ENCODE measurements around the gene BANK1. TPM values are rescaled to one million over a fixed set of nuclear protein-coding genes. Genes with fewer than 3 reads are reported as not detected.

BANK1 gene
- total RNA-seq, 3 donors from 2014 or later = 0.98 to 13.3 (median 2.0) TPM

DNA sequence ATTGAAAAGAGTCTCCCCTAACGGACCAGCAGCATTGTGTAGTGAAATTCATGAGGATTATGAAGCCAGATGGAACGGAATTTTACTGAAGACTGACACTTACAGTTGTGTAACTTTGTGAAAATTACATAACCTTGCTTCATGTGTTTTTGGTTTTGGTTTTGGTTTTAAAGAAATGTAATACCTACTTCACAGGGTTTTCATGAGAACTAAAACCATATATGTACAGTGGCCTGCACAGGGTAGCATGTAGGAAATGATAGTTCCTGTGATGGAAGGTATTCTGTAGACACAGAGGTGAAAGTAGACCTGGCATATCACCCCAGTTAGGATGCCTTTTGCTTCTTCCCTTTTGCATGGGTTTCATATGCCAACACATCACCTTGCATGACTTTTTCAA, 247.0 kb downstream of the BANK1 start:
- intact Hi-C loops (cut with DNase I; ENCODE audit: low total_unique reads) = loop anchor here (5.0 kb wide), 1 partner anchor 1565 kb away; no protein-coding TSS in a partner anchor
- Histone ChIP-seq H3K9me3 (no peaks in the 10 kb centered on the region), H3K27ac (no peak overlapping the region), H3K36me3 (no peaks in the 10 kb centered on the region), H3K4me3 (no peak overlapping the region), H3K27me3 (no peaks in the 10 kb centered on the region), H3K4me1 (no peaks in the 10 kb centered on the region)
- TF ChIP-seq POLR2AphosphoS5 (IDR thresholded peaks at IDR 0.05) (no peak), POLR2A (IDR thresholded peaks at IDR 0.05) (no peak)
- TF ChIP-seq, protein P1, sequence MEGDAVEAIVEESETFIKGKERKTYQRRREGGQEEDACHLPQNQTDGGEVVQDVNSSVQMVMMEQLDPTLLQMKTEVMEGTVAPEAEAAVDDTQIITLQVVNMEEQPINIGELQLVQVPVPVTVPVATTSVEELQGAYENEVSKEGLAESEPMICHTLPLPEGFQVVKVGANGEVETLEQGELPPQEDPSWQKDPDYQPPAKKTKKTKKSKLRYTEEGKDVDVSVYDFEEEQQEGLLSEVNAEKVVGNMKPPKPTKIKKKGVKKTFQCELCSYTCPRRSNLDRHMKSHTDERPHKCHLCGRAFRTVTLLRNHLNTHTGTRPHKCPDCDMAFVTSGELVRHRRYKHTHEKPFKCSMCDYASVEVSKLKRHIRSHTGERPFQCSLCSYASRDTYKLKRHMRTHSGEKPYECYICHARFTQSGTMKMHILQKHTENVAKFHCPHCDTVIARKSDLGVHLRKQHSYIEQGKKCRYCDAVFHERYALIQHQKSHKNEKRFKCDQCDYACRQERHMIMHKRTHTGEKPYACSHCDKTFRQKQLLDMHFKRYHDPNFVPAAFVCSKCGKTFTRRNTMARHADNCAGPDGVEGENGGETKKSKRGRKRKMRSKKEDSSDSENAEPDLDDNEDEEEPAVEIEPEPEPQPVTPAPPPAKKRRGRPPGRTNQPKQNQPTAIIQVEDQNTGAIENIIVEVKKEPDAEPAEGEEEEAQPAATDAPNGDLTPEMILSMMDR (IDR thresholded peaks at IDR 0.05) = no peak
- DNase-seq (ENCODE audit: low spot score in 2 of 2) = no peak

DNA sequence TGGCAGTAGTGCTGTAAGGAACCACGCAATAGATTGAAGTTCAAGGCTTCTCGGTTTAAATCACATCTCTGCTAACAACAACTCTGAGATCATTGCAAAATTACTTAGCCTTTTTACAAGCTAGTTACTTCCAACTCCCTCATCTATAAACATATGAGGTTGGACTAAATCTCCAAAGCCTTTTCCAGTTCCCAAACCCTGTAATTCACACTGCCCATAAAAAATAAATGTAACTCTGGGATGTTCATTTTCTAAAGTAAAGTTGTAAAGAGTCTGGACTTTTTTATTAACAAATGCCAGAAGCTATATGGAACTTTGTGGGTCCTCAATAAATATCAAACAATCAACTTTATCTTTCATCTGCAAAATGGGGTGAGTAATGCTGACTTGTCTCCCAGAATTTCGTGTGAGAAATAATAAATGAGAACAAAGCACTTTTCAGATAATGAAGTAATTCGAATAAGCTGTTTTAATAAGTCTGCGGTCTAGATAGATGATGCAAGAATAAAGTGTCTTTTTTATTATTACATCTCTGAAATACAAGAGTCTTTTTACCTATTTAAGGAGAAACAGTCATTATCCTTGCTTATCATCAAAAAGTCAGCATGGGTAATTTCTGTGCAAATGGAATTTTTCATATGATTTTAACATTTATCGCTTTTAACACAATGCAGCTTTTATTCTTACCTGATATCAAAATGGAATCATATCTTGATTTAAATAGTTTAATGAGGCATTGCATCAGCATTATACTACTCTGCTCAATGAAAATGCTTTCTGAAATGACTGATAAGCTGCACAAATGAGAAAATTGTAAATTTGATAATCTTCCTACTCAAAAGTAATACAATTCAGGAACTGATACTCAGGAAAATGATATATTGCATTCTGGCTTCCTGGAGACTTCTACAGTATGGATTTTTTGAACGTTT, 252.6 kb downstream of the BANK1 start:
- Histone ChIP-seq H3K4me1 (no peaks in the 10 kb centered on the region), H3K27ac (no peak overlapping the region), H3K9me3 (no peaks in the 10 kb centered on the region), H3K36me3 (no peaks in the 10 kb centered on the region), H3K27me3 (no peaks in the 10 kb centered on the region), H3K4me3 (no peak overlapping the region)
- intact Hi-C loops (cut with DNase I; ENCODE audit: low total_unique reads) = no loop called here
- no peak for DNase-seq (ENCODE audit: low spot score in 2 of 2)
- TF ChIP-seq, protein P1 (IDR thresholded peaks at IDR 0.05) = no peak
- TF ChIP-seq POLR2AphosphoS5 (IDR thresholded peaks at IDR 0.05) (no peak), POLR2A (IDR thresholded peaks at IDR 0.05) (no peak)

DNA sequence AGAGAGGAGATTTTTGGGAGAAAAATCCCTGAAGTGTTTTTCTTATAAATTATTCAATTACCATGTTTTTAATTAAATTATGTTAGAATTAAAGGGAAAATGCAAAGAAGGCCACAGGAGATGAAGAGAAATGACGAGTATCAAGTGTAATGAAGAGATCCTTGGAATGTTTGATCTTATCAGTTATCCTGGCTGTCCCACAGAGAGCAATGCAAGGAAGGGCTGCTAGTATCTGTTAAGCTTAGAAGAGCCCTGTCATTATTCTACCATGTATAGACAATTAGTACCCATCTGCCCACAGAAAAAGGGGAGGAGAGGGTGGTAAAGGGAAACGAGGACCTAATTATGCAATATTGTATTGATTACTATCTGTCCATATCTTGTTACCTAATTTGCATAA, 257.1 kb downstream of the BANK1 start:
- Histone ChIP-seq H3K4me1 (no peaks in the 10 kb centered on the region), H3K9me3 (no peaks in the 10 kb centered on the region), H3K4me3 (no peak overlapping the region), H3K36me3 (no peaks in the 10 kb centered on the region), H3K27ac (no peak overlapping the region), H3K27me3 (no peaks in the 10 kb centered on the region)
- TF ChIP-seq POLR2A (IDR thresholded peaks at IDR 0.05) (no peak), POLR2AphosphoS5 (IDR thresholded peaks at IDR 0.05) (no peak)
- TF ChIP-seq, protein P1 (IDR thresholded peaks at IDR 0.05) = no peak
- intact Hi-C loops (cut with DNase I; ENCODE audit: low total_unique reads) = no loop called here
- DNase-seq (ENCODE audit: low spot score in 2 of 2) = no peak

DNA sequence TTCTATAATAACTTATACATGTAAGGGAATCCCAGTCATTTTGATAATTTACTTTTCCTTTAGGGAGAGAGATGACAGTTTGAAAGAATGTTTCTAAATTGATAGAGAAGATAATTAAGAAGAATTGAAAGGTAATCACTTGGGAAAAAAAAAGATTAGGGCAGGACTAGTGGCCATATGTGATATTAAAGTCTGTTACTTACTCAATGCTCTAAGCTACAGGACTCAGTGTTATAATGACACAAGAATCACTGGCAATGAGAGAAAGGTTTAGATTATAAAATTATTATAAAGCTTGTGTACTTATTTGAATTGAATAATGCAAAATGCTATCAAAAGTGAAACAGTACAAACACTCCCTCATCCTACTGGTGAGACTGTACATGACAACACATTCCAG, 265.3 kb downstream of the BANK1 start:
- intact Hi-C loops (cut with DNase I; ENCODE audit: low total_unique reads) = loop anchor here (5.0 kb wide), 1 partner anchor 1254 kb away; no protein-coding TSS in a partner anchor
- TF ChIP-seq, protein P1 (IDR thresholded peaks at IDR 0.05) = no peak
- TF ChIP-seq POLR2A (IDR thresholded peaks at IDR 0.05) = no peak
- no peak for TF ChIP-seq POLR2AphosphoS5 (IDR thresholded peaks at IDR 0.05)
- DNase-seq (ENCODE audit: low spot score in 2 of 2) = no peak

GRCh38 chr4:102057122-102057521, 266.6 kb downstream of the BANK1 start:
- TF ChIP-seq POLR2A (IDR thresholded peaks at IDR 0.05) (no peak), POLR2AphosphoS5 (IDR thresholded peaks at IDR 0.05) (no peak)
- TF ChIP-seq, protein P1 (IDR thresholded peaks at IDR 0.05) = no peak
- no peak for DNase-seq (ENCODE audit: low spot score in 2 of 2)

More for the DNA sequence above, 265.3 kb downstream of the BANK1 start:
- Histone ChIP-seq H3K4me3 (no peak overlapping the region), H3K4me1 (no peaks in the 10 kb centered on the region), H3K27ac (no peak overlapping the region), H3K27me3 (no peaks in the 10 kb centered on the region), H3K9me3 (no peaks in the 10 kb centered on the region), H3K36me3 (no peaks in the 10 kb centered on the region)

More at GRCh38 chr4:102057122-102057521, 266.6 kb downstream of the BANK1 start:
- H3K4me1 ChIP-seq = no peaks in the 10 kb centered on the region
- H3K4me3 ChIP-seq = no peak overlapping the region
- no peaks in the 10 kb centered on the region for H3K27me3 ChIP-seq
- no peak overlapping the region for H3K27ac ChIP-seq
- intact Hi-C loops (cut with DNase I; ENCODE audit: low total_unique reads) = loop anchor here (5.0 kb wide), 1 partner anchor 1255 kb away; no protein-coding TSS in a partner anchor
- no peaks in the 10 kb centered on the region for H3K36me3 ChIP-seq
- H3K9me3 ChIP-seq = no peaks in the 10 kb centered on the region

Measured in breast epithelium (tissue), 4 donors.